ENCODE measurements around the gene FOXB2.

GRCh38 chr9:76980566-76980965 is 38.9 kb upstream of the FOXB2 start:
- no peak for TF ChIP-seq ZNF274 (IDR thresholded peaks at IDR 0.05; ENCODE audit: low read depth, low read length)
- no peak for TF ChIP-seq YY1 (IDR thresholded peaks at IDR 0.05; ENCODE audit: insufficient read depth, insufficient read length)
